IMR-90 (cell line): ENCODE results near the gene TAL2. TPM values are rescaled to one million over a fixed set of nuclear protein-coding genes. Genes with fewer than 3 reads are reported as not detected.

ENCODE experiments used
- ATAC-seq: fragments of 200-7000 bp; cut with Tn5 transposase; 2 replicates; pipeline ENCODE4 v1.9.1; 2020; ENCODE audit warnings: low read depth, mild to moderate bottlenecking, moderate library complexity
- BruUV-seq: library from RNA; stranded (reverse); fragments of 400-500 nt; replicated peaks from 2 replicates; lab custom pipeline; 2021; lab: Mats Ljungman, UMichigan
- CTCF ChIA-PET: fragments of 300-600 bp; formaldehyde crosslinking; extraction: SDS; loops from one replicate; lab custom pipeline; 2021; ENCODE audit warnings: antibody characterized with exemption; lab: Yijun Ruan, JAX
- POLR2A ChIA-PET: fragments of 300-600 bp; sonication (Branson Sonifier 250); formaldehyde crosslinking; loops from one replicate; lab custom pipeline; 2022; ENCODE audit warnings: antibody characterized with exemption; ENCODE audit not compliant: unreplicated experiment; lab: Charles Lee
- DNase-seq: peaks from one replicate; pipeline ENCODE4 v3.0.0; 2013
- H2AFZ ChIP-seq: replicated peaks from 2 replicates; pipeline ENCODE3; 2013; ENCODE audit warnings: low read length, mild to moderate bottlenecking; ENCODE audit not compliant: poor library complexity
- H2AK5ac ChIP-seq: 2 replicates; pipeline ENCODE4 v1.6.1; 2013; ENCODE audit warnings: low read depth, low read length, inconsistent platforms
- H2AK9ac ChIP-seq: replicated peaks from 2 replicates; pipeline ENCODE3; 2013; ENCODE audit warnings: mild to moderate bottlenecking, low read depth, low read length, moderate library complexity; ENCODE audit not compliant: poor library complexity
- H2BK120ac ChIP-seq: 2 replicates; pipeline ENCODE4 v1.6.1; 2013; ENCODE audit warnings: low read depth, low read length, inconsistent platforms
- H2BK15ac ChIP-seq: 3 replicates; pipeline ENCODE4 v1.6.1; 2013; ENCODE audit warnings: low read depth, low read length, inconsistent platforms
- H2BK20ac ChIP-seq: 2 replicates; pipeline ENCODE4 v1.6.1; 2013; ENCODE audit warnings: low read depth, mild to moderate bottlenecking, inconsistent platforms, low read length, moderate library complexity
- H2BK5ac ChIP-seq: 2 replicates; pipeline ENCODE4 v1.6.1; 2013; ENCODE audit warnings: mild to moderate bottlenecking, low read depth, low read length, inconsistent platforms; ENCODE audit not compliant: poor library complexity, severe bottlenecking
- H3K14ac ChIP-seq: replicated peaks from 2 replicates; pipeline ENCODE4 v1.6.1; 2013; ENCODE audit warnings: low read depth, low read length, inconsistent platforms
- H3K18ac ChIP-seq: 2 replicates; pipeline ENCODE4 v1.6.1; 2013; ENCODE audit warnings: low read depth, low read length, control low read depth
- H3K23ac ChIP-seq: 2 replicates; pipeline ENCODE4 v1.6.1; 2013; ENCODE audit warnings: low read depth, low read length, inconsistent platforms
- H3K27ac ChIP-seq: 2 replicates; pipeline ENCODE4 v1.5.1; 2013; ENCODE audit warnings: mild to moderate bottlenecking, control low read depth, low read length; ENCODE audit not compliant: insufficient read depth
- H3K27me3 ChIP-seq: 2 replicates; pipeline ENCODE4 v1.6.1; 2013; ENCODE audit warnings: low read length; ENCODE audit not compliant: control insufficient read depth, insufficient read depth
- H3K36me3 ChIP-seq: 2 replicates; pipeline ENCODE4 v1.6.1; 2013; ENCODE audit warnings: low read length, mixed read lengths; ENCODE audit not compliant: control insufficient read depth, insufficient read depth
- H3K4ac ChIP-seq: 2 replicates; pipeline ENCODE4 v1.6.1; 2013; ENCODE audit warnings: low read depth, low read length, inconsistent platforms
- H3K4me1 ChIP-seq: 2 replicates; pipeline ENCODE4 v1.6.1; 2013; ENCODE audit warnings: low read length, mixed read lengths; ENCODE audit not compliant: control insufficient read depth, insufficient read depth
- H3K4me2 ChIP-seq: 2 replicates; pipeline ENCODE4 v1.6.1; 2013; ENCODE audit warnings: low read depth, mild to moderate bottlenecking, control low read depth, low read length, moderate library complexity
- H3K4me3 ChIP-seq: 2 replicates; pipeline ENCODE4 v1.5.1; 2013; ENCODE audit warnings: low read depth, mild to moderate bottlenecking, control low read depth, low read length, moderate library complexity; ENCODE audit not compliant: insufficient read depth
- H3K56ac ChIP-seq: 2 replicates; pipeline ENCODE4 v1.6.1; 2013; ENCODE audit warnings: low read length, inconsistent platforms; ENCODE audit not compliant: insufficient read depth; ENCODE audit errors: extremely low read depth
- H3K79me1 ChIP-seq, 2 experiments: 2 replicates each; pipeline ENCODE4 v1.6.1; 2013; ENCODE audit warnings: low read length in 2 of 2, inconsistent platforms in 1 of 2, low read depth in 1 of 2
- H3K9ac ChIP-seq: 2 replicates; pipeline ENCODE4 v1.6.1; 2013; ENCODE audit warnings: low read depth, low read length, control low read depth
- H3K9me1 ChIP-seq: 2 replicates; pipeline ENCODE4 v1.6.1; 2013; ENCODE audit warnings: low read length, inconsistent platforms; ENCODE audit not compliant: insufficient read depth
- H3K9me3 ChIP-seq: 2 replicates; pipeline ENCODE4 v1.6.1; 2013; ENCODE audit warnings: low read length; ENCODE audit not compliant: control insufficient read depth, insufficient read depth
- H4K20me1 ChIP-seq: 2 replicates; pipeline ENCODE4 v1.6.1; 2013; ENCODE audit warnings: low read length, inconsistent platforms; ENCODE audit not compliant: insufficient read depth
- H4K5ac ChIP-seq: 2 replicates; pipeline ENCODE4 v1.6.1; 2013; ENCODE audit warnings: mild to moderate bottlenecking, low read depth, low read length, control low read depth
- H4K8ac ChIP-seq, 2 experiments: 2 replicates each; pipeline ENCODE4 v1.6.1; 2013; ENCODE audit warnings: low read depth in 2 of 2, low read length in 2 of 2, control low read depth in 1 of 2, inconsistent platforms in 1 of 2
- H4K91ac ChIP-seq: 2 replicates; pipeline ENCODE4 v1.6.1; 2013; ENCODE audit warnings: low read depth, low read length, inconsistent platforms; ENCODE audit not compliant: insufficient read depth
- BHLHE40 ChIP-seq: fragments of 150-350 bp; IDR thresholded peaks from 2 replicates; pipeline ENCODE4 v1.6.1; 2016; ENCODE audit warnings: mild to moderate bottlenecking, low read depth, low read length
- MXI1 ChIP-seq: IDR thresholded peaks from 2 replicates; pipeline ENCODE4 v1.6.1; 2012; ENCODE audit warnings: low read depth, mild to moderate bottlenecking, low read length, moderate library complexity, borderline replicate concordance
- WGBS, 2 experiments: methylation state at CpG; one replicate each; pipeline versions ENCODE4 v1.1.5 to v1.1.7; 2013; ENCODE audit warnings: missing lambda C conversion rate in 2 of 2; ENCODE audit not compliant: insufficient read length in 1 of 2; ENCODE audit errors: extremely low coverage in 2 of 2; 5-methylcytosine and 5-hydroxymethylcytosine counted together
- dilution Hi-C: fragments of 300-500 bp; cut with HindIII; formaldehyde crosslinking; loops from one replicate; pipeline ENCODE4 v1.14.3; 2018; ENCODE audit warnings: low sequenced_read_pairs; ENCODE audit not compliant: unreplicated experiment
- in situ Hi-C: fragments of 300-500 bp; cut with MboI; formaldehyde crosslinking; loops from 3 replicates; pipeline ENCODE4 v1.14.3; 2019; ENCODE audit warnings: low sequenced_read_pairs, inconsistent platforms, mixed read lengths
- intact Hi-C: fragments of 100-400 bp; cut with micrococcal nuclease; formaldehyde crosslinking; loops from 2 replicates; pipeline ENCODE4 v1.10.0; 2022
- polyA plus RNA-seq, 3 experiments: library from polyadenylated mRNA; depleted of rRNA; stranded (reverse); fragments of >200 nt; gene quantifications; 2 replicates each; pipeline ENCODE4 v1.2.3, GENCODE V29; 2012; ENCODE audit warnings: low replicate concordance in 1 of 3
- total RNA-seq: library from RNA; depleted of rRNA; stranded (reverse); fragments of >200 nt; gene quantifications from 2 replicates; pipeline ENCODE4 v1.2.3, GENCODE V29; 2012

Gene TAL2
- total and polyA plus RNA-seq, 2 of the 4 experiments (the other 2 are of a cell fraction) = 0.26 TPM; not detected in 1

DNA sequence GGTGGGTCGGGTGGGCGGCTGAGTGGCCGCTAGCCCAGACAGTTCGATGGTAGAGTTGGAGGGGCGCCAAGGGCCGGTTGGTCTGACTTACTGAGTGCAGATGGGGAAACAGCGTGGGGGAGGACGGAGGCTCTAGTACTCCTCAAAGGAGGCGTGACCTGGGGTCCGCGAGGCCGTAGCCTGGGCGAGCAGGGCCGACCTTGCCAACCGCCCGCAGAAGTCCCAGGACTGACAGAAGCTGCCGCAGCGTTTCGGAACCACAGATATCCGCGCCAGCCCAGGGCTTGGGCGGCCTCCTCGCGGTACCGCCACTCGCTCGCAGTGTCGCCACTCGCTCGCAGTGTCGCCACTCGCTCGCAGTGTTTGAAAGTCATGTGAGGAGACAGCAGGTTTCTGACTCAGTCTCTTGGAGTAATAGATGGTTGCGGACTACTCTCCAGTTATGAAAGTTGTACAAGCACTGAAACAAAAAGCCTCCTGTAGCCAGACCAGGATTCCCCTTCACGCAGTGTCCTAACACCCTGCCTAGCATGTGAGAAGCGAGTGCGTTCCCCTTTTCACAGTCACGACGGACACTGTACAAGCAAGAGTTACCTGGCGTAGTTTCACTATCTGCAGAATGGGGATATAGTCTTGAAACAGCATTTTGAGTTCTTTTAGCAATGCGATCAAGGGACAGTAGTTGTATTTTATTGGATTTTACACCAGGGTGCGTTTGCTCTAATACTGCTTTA is 32.8 kb downstream of the TAL2 start:
- H2BK20ac ChIP-seq = no peak overlapping the region
- TF ChIP-seq MXI1 (no peak), BHLHE40 (peak; percentile 34; the same call in 1 of the 2 replicates)
- no peak overlapping the region for H2AK9ac ChIP-seq
- H3K14ac ChIP-seq = no peak overlapping the region
- peak overlapping the region; percentile 32 for H3K9ac ChIP-seq
- 5% methylated on average over 8 of the region's 42 CpGs; no CpG with 5 or more reads in 1 of the 2 experiments for WGBS, 2 experiments
- BruUV-seq = no TSS peak
- H3K36me3 ChIP-seq = no peaks in the 10 kb centered on the region
- H2BK5ac ChIP-seq = no peak overlapping the region
- no peak overlapping the region for H4K91ac ChIP-seq
- H3K4ac ChIP-seq = no peak overlapping the region
- peak overlapping the region; percentile 41; the same call in 1 of the 2 replicates for H3K23ac ChIP-seq
- H3K27me3 ChIP-seq = peaks cover 9% of the 10 kb centered on the region
- in situ Hi-C loops = no loop called here
- H3K4me1 ChIP-seq = no peaks in the 10 kb centered on the region
- no peaks in the 10 kb centered on the region for H3K9me3 ChIP-seq
- H3K56ac ChIP-seq = no peak overlapping the region
- H3K18ac ChIP-seq = no peak overlapping the region
- intact Hi-C loops = loop anchor here (2.0 kb wide), 1 partner anchor 268 kb away; no protein-coding TSS in a partner anchor
- dilution Hi-C loops = no loop called here
- ChIA-PET POLR2A (no interaction called here), CTCF (interaction anchor here (1.0 kb wide), 1 partner anchor 23 kb away, joined by 3 read pairs; no protein-coding TSS in a partner anchor)
- no peak overlapping the region for H4K5ac ChIP-seq
- no peak overlapping the region; the same call in 1 of the 2 replicates for H3K27ac ChIP-seq
- DNase-seq (peak; percentile 37), ATAC-seq (peak; percentile 76)
- H3K4me2 ChIP-seq = peak overlapping the region; percentile 92
- H2AK5ac ChIP-seq = no peak overlapping the region
- no peak overlapping the region for H2BK120ac ChIP-seq
- 0 out of 4 replicates have a peak overlapping the region, but pooled peaks of 1 of the 2 experiments have one; percentile 62 for H4K8ac ChIP-seq
- peak overlapping the region; percentile 97 for H2AFZ ChIP-seq
- H4K20me1 ChIP-seq = no peaks in the 10 kb centered on the region
- H3K79me1 ChIP-seq = no peaks in the 10 kb centered on the region
- H3K9me1 ChIP-seq = no peaks in the 10 kb centered on the region
- peak overlapping the region; percentile 98 for H3K4me3 ChIP-seq
- no peak overlapping the region for H2BK15ac ChIP-seq
